Astrocyte of the spinal cord (primary cell): ENCODE data around the gene MIEN1.
A peak's percentile ranks its signal among the peaks of the same experiment; 100 is the strongest.

Source experiments
- DNase-seq: peaks from one replicate; pipeline ENCODE4 v3.0.0; 2011; ENCODE audit warnings: low read depth, low spot score
- H3K4me3 ChIP-seq: 2 replicates; pipeline ENCODE4 v1.5.1; 2011; ENCODE audit warnings: low read depth, mild to moderate bottlenecking, low read length, moderate library complexity
- CTCF ChIP-seq: IDR thresholded peaks from 2 replicates; pipeline ENCODE4 v1.5.1; 2012; ENCODE audit warnings: low read depth, mild to moderate bottlenecking, low read length, inconsistent platforms
- in situ Hi-C: cut with HindIII; loops from 2 replicates; pipeline ENCODE4 v1.10.0; 2017; ENCODE audit warnings: low sequenced_read_pairs

The MIEN1 gene

GRCh38 chr17:39695089-39695474 is 35.2 kb downstream of the MIEN1 start:
- in situ Hi-C loops = no loop called here
- H3K4me3 ChIP-seq = no peak overlapping the region
- no peak for TF ChIP-seq CTCF

GRCh38 chr17:39694593-39694992 is 35.7 kb downstream of the MIEN1 start:
- in situ Hi-C loops = no loop called here
- no peak for DNase-seq
- TF ChIP-seq CTCF = no peak
- H3K4me3 ChIP-seq = no peak overlapping the region

More at GRCh38 chr17:39695089-39695474, 35.2 kb downstream of the MIEN1 start:
- no peak for DNase-seq

GRCh38 chr17:39688945-39689344 is 41.4 kb downstream of the MIEN1 start:
- peak overlapping the region; percentile 76 for H3K4me3 ChIP-seq
- no peak for TF ChIP-seq CTCF
- in situ Hi-C loops = no loop called here
- no peak for DNase-seq

- peak overlapping the region; percentile 76 for H3K4me3 ChIP-seq
- TF ChIP-seq CTCF = no peak
- no peak for DNase-seq
- in situ Hi-C loops = no loop called here
Measured at GRCh38 chr17:39688475-39688835, 41.9 kb downstream of the MIEN1 start.

- peak within 1 kb of the TSS; percentile 76 for H3K4me3 ChIP-seq
- no peak for TF ChIP-seq CTCF
- in situ Hi-C loops = no loop called here
- DNase-seq = peak; percentile 96
Measured at GRCh38 chr17:39687546-39688474, 42.5 kb downstream of the MIEN1 start, which contains the start of gene PGAP3. Gene PGAP3, minus strand, starts transcription at chr17:39688057. Its CDS starts 43 bp downstream, at chr17:39688014.

GRCh38 chr17:39687101-39687545 is 43.2 kb downstream of the MIEN1 start:
- DNase-seq = no peak
- in situ Hi-C loops = no loop called here
- TF ChIP-seq CTCF = no peak
- peak overlapping the region; percentile 76 for H3K4me3 ChIP-seq
